WERI-Rb-1 (cell line): ENCODE data around the gene KCNC2.

Experiments
- DNase-seq: peaks from one replicate; pipeline ENCODE4 v3.0.0-alpha.2; 2020
- H3K27ac ChIP-seq: fragments of 250-450 bp; sonication (Bioruptor Pico); 2 replicates; pipeline ENCODE4 v1.5.1; 2020; ENCODE audit warnings: mild to moderate bottlenecking, moderate library complexity
- H3K27me3 ChIP-seq: fragments of 250-450 bp; sonication (Bioruptor Pico); 2 replicates; pipeline ENCODE4 v1.5.1; 2021; ENCODE audit warnings: mild to moderate bottlenecking, low read depth, moderate library complexity; ENCODE audit not compliant: insufficient read depth, severe bottlenecking
- H3K36me3 ChIP-seq: fragments of 250-450 bp; sonication (Bioruptor Pico); 2 replicates; pipeline ENCODE4 v1.5.1; 2020; ENCODE audit warnings: mild to moderate bottlenecking, moderate library complexity
- H3K4me3 ChIP-seq: 2 replicates; pipeline ENCODE4 v1.5.1; 2011; ENCODE audit warnings: low read depth, mild to moderate bottlenecking, control low read depth, low read length
- H3K9me3 ChIP-seq: fragments of 250-450 bp; sonication (Bioruptor Pico); 2 replicates; pipeline ENCODE4 v1.5.1; 2021; ENCODE audit warnings: mild to moderate bottlenecking, moderate library complexity; ENCODE audit not compliant: severe bottlenecking
- TF ChIP-seq, protein P1 (sequence below): IDR thresholded peaks from 2 replicates; pipeline ENCODE4 v1.5.1; 2011; ENCODE audit warnings: low read depth, mild to moderate bottlenecking, control low read depth, inconsistent platforms, low read length

KCNC2 gene

GRCh38 chr12:75047885-75048525 is 161.6 kb downstream of the KCNC2 start:
- Histone ChIP-seq H3K4me3 (no peak overlapping the region), H3K27me3 (no peaks in the 10 kb centered on the region), H3K9me3 (no peaks in the 10 kb centered on the region), H3K36me3 (no peaks in the 10 kb centered on the region), H3K27ac (no peak overlapping the region)
- no peak for DNase-seq
- TF ChIP-seq, protein P1, sequence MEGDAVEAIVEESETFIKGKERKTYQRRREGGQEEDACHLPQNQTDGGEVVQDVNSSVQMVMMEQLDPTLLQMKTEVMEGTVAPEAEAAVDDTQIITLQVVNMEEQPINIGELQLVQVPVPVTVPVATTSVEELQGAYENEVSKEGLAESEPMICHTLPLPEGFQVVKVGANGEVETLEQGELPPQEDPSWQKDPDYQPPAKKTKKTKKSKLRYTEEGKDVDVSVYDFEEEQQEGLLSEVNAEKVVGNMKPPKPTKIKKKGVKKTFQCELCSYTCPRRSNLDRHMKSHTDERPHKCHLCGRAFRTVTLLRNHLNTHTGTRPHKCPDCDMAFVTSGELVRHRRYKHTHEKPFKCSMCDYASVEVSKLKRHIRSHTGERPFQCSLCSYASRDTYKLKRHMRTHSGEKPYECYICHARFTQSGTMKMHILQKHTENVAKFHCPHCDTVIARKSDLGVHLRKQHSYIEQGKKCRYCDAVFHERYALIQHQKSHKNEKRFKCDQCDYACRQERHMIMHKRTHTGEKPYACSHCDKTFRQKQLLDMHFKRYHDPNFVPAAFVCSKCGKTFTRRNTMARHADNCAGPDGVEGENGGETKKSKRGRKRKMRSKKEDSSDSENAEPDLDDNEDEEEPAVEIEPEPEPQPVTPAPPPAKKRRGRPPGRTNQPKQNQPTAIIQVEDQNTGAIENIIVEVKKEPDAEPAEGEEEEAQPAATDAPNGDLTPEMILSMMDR: no peak

- Histone ChIP-seq H3K4me3 (no peak overlapping the region), H3K27ac (no peak overlapping the region), H3K27me3 (no peaks in the 10 kb centered on the region), H3K9me3 (no peaks in the 10 kb centered on the region), H3K36me3 (no peaks in the 10 kb centered on the region)
- TF ChIP-seq, protein P1: no peak
- DNase-seq: no peak
These were observed 167.5 kb downstream of the KCNC2 start for GRCh38 chr12:75042125-75042524.

GRCh38 chr12:75041472-75041871 is 168.2 kb downstream of the KCNC2 start:
- H3K4me3 ChIP-seq: no peak overlapping the region
- TF ChIP-seq, protein P1: no peak
- H3K36me3 ChIP-seq: no peaks in the 10 kb centered on the region
- no peaks in the 10 kb centered on the region for H3K9me3 ChIP-seq
- DNase-seq: no peak
- no peaks in the 10 kb centered on the region for H3K27me3 ChIP-seq
- H3K27ac ChIP-seq: no peak overlapping the region

GRCh38 chr12:75020068-75020557 is 189.5 kb downstream of the KCNC2 start:
- no peaks in the 10 kb centered on the region for H3K36me3 ChIP-seq
- no peak overlapping the region for H3K27ac ChIP-seq
- H3K9me3 ChIP-seq: peaks cover 12% of the 10 kb centered on the region
- H3K27me3 ChIP-seq: no peaks in the 10 kb centered on the region
- no peak overlapping the region for H3K4me3 ChIP-seq
- TF ChIP-seq, protein P1: no peak
- DNase-seq: no peak

- Histone ChIP-seq H3K36me3 (no peaks in the 10 kb centered on the region), H3K27ac (no peak overlapping the region), H3K9me3 (no peaks in the 10 kb centered on the region), H3K4me3 (no peak overlapping the region), H3K27me3 (no peaks in the 10 kb centered on the region)
- TF ChIP-seq, protein P1: no peak
- no peak for DNase-seq
These were observed 198.5 kb downstream of the KCNC2 start for GRCh38 chr12:75011120-75011519.

DNA sequence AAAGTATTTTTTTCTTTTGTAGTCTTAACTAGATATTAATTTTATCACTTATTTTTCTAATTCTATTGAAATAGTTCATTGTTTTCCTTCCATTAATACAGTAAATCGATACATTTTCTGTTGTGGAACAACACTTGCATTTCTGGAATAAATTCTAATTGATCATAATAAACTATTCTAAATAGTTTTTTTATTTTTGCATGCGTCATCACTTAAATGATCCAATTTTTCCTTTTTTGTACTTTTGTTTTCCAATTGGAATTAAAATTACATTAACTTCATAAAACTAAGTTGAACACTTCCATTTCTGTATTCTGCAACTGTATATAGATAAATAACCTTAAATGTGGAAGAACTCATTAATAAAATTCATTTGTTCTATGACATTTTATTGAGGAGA is 202.5 kb downstream of the KCNC2 start:
- H3K9me3 ChIP-seq: no peaks in the 10 kb centered on the region
- H3K4me3 ChIP-seq: no peak overlapping the region
- no peak overlapping the region for H3K27ac ChIP-seq
- no peak for DNase-seq
- H3K27me3 ChIP-seq: no peaks in the 10 kb centered on the region
- TF ChIP-seq, protein P1: no peak
- H3K36me3 ChIP-seq: no peaks in the 10 kb centered on the region
